RPMI7951 (cell line): ENCODE data around the gene DGKD. TPM values are rescaled to one million over a fixed set of nuclear protein-coding genes. Genes with fewer than 3 reads are reported as not detected.
"Not testable (repeated sequence)": the region's sequence is repeated elsewhere in the genome, so short reads cannot be mapped to it uniquely, and the experiment has no call there.

Experiments
- DNase-seq: peaks from one replicate; pipeline ENCODE4 v3.0.0-alpha.2; 2012; ENCODE audit warnings: low read depth
- total RNA-seq: library from RNA; depleted of rRNA; stranded (reverse); fragments of >200 nt; shearing (Covaris generic); gene quantifications from 2 replicates; pipeline ENCODE4 v1.2.3, GENCODE V29; 2014

The DGKD gene
- total RNA-seq, 1 experiment from 2014 or later: 28.0 TPM

- no peak for DNase-seq
These were observed 31.3 kb downstream of the DGKD start for GRCh38 chr2:233385489-233386044.

DNA sequence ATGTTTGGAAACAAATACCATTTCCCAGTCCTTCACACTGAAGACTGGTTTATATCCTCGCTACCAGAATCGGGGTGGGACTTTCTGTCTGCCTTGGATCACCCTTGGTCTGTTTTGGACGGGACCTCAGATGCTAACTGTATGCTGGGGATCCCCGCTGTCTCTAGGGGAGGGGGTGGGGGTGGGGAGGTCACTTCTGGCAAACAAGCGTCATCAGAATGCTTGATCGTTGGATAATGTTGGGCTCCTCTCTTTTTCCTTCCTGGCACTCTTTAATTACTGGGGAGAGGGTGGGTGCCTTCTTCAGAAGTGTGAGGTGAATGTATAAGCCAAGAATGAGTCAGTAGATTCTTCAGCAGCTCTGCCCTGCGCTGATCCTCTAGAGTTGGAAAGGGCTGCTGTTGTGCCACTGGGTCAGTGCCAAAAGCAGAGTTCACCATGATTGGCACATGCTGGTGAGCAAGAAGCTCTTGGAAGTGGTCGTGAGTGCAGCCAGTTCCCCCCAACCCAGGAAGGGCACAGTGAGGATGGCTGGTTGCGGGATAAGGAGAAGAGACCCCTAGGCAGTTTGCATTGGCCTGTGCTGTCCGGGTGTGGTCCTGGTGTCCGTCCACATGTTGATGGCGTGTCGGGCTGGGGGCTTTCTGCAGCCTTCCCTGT is 32.2 kb downstream of the DGKD start:
- DNase-seq: peak; percentile 19

- no peak for DNase-seq
These were observed 32.9 kb downstream of the DGKD start for GRCh38 chr2:233387225-233387624.

DNA sequence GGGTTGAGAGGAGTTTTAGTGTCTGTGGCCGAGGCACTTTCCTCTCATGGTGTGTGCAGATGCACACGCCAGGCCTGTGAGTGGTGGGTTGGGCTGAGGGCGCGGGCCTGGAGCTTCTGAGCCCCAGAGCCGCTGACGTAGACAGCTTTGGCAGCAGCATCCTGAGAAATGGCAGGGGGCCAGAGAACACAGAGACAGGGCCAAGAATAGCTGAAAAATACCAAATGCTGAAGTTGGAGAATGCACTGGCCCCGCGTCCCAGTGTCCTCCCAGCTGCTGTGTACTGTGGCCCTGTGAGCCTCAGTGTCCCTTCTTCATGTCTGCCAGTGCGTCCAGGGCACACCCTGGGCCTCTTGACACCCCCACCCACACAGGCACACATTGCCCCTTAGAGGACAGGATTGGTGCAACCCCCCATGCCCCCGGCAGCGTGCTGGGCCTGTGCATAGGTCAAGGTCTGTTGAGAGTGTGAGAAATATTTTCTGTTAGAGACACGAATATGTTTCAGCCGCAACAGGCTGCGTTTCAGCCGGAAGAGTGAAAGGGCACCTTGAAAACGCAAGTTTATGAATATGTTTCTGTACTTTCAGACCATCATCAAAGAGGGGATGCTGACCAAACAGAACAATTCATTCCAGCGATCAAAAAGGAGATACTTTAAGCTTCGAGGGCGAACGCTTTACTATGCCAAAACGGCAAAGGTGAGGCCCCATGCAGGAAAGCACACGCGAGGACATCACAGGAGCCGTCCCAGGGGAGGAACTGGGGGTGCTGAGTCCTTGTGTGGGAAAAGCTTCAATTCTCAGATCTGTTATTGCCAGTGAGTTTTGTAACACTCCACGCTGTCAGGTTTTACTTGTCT is 33.6 kb downstream of the DGKD start:
- DNase-seq: peak; percentile 20

DNA sequence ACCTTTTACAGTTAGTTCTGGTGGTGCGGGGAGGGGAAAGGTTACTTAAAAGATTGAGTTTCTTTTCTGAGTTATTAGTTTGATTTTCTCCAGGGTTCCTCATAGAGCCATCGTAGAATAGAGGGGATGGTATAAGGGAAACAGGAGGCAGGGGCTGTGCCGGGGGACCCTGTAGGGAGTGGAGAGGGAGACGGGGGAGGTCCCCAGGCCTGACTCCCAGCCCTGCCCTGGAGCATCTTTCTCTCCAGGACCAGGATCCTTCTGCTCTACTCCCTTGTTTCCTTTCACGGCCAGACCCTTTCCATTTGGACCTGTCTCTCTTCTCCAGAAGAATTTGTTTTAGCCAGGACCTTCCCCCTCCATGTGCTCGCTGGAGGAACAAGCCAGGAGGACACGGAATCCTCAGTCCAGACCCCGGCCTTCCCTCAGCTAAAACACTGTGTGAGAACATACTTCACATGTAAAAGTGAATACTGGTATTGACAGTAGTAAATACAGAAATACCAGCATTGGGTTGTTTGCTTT is 35.4 kb downstream of the DGKD start:
- DNase-seq: no peak

GRCh38 chr2:233395687-233396086 is 41.4 kb downstream of the DGKD start:
- no peak for DNase-seq

- DNase-seq: not testable (repeated sequence)
These were observed 42.7 kb downstream of the DGKD start for GRCh38 chr2:233396726-233397665.

GRCh38 chr2:233399306-233400225 is 45.3 kb downstream of the DGKD start:
- no peak for DNase-seq

DNA sequence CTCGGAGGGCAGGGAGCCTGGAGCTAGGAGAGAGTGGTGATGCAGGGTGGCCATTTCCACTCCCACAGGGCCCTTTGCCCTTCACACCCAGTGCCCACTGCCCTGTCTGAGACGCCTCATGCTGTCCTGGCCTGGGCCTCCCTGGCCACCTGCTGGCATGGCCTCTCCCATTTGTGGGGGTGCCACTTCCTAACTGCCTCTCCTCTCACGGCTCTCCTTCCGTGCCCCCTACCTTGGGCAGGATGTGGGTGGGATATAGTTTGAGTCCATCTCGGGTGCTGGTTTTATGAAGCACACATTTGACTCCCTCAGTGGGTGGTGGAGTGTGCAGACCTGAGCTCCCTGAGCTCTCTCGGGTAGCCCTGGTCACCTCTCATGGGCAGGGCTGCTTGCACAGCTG is 46.0 kb downstream of the DGKD start:
- no peak for DNase-seq

DNA sequence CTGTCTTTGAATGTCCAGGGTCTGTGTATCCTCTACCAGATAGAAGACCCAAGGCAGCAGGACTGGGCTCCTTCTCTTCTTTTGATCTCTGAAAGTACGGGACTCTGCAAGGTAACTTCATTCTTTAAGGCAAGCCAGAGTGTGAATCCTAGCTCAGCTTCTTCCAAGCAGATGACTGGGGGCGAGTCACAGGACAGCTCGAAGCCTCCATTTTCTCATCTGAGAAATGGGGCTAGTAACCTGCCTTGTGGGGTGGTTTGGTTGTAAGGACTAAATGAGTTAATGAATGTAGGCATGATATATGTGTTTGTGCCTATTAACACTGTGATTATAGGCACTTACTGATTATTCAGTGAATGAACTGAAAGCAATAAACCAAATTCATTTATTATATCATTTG is 46.7 kb downstream of the DGKD start:
- DNase-seq: no peak

GRCh38 chr2:233402346-233402745 is 48.1 kb downstream of the DGKD start:
- no peak for DNase-seq

- DNase-seq: no peak
These were observed 48.5 kb downstream of the DGKD start for GRCh38 chr2:233402789-233403188.

GRCh38 chr2:233404222-233404621 is 49.9 kb downstream of the DGKD start:
- DNase-seq: peak; percentile 43

- DNase-seq: no peak
These were observed 52.6 kb downstream of the DGKD start for GRCh38 chr2:233406865-233407264.

DNA sequence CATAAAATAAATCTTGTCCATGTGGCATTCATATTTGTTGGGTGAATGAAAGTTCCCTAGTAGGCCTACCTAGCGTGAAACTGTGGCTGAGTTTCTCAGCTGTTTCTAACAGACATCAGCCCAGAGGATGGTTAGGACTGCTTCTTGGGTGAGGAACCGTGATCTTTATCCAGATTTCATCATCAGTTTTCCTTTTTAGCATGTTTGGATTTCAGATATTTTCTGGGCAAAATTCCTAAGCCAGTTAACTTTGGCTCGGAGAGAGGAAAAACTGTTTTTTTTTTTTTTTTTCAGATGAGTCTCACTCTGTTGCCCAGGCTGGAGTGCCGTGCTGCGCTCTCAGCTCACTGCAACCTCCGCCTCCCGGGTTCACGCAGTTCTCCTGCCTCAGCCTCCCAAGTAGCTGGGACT is 53.5 kb downstream of the DGKD start:
- no peak for DNase-seq

GRCh38 chr2:233408366-233409285 is 54.3 kb downstream of the DGKD start:
- no peak for DNase-seq

- DNase-seq: peak; percentile 52
These were observed 55.1 kb downstream of the DGKD start for GRCh38 chr2:233409286-233409991.

- DNase-seq: no peak
These were observed 56.0 kb downstream of the DGKD start for GRCh38 chr2:233410196-233410760.
